HG03565 (cell line): Measurements from ENCODE around the gene NUP210L.
A peak's percentile ranks its signal among the peaks of the same experiment; 100 is the strongest.
"Not testable (repeated sequence)": the region's sequence is repeated elsewhere in the genome, so short reads cannot be mapped to it uniquely, and the experiment has no call there.

Source experiments
- ATAC-seq: cut with Tn5 transposase; IDR thresholded peaks from one replicate; pipeline ENCODE4 v1.9.1; 2021; ENCODE audit warnings: mild to moderate bottlenecking, moderate library complexity; ENCODE audit not compliant: unreplicated experiment

NUP210L gene

GRCh38 chr1:154170547-154171222 is 15.8 kb upstream of the NUP210L start:
- no peak for ATAC-seq

- no peak for ATAC-seq
Observed at GRCh38 chr1:154167461-154167860, 12.6 kb upstream of the NUP210L start.

- ATAC-seq: no peak
Observed at GRCh38 chr1:154166207-154166606, 11.3 kb upstream of the NUP210L start.

GRCh38 chr1:154159554-154159953 is 4.7 kb upstream of the NUP210L start:
- ATAC-seq: no peak

GRCh38 chr1:154158307-154159125 is 3.6 kb upstream of the NUP210L start:
- no peak for ATAC-seq

- ATAC-seq: peak; percentile 78
Observed at GRCh38 chr1:154157520-154158306, 2.8 kb upstream of the NUP210L start.

GRCh38 chr1:154155251-154155650 is 378 bp upstream of the NUP210L start:
- no peak for ATAC-seq

- no peak for ATAC-seq
Observed at GRCh38 chr1:154154053-154154452, 820 bp downstream of the NUP210L start.

- no peak for ATAC-seq
Observed at GRCh38 chr1:154151311-154151710, 3.6 kb downstream of the NUP210L start.

- no peak for ATAC-seq
Observed at GRCh38 chr1:154148807-154149206, 6.1 kb downstream of the NUP210L start.

- not testable (repeated sequence) for ATAC-seq
Observed at GRCh38 chr1:154147505-154147904, 7.4 kb downstream of the NUP210L start.

- ATAC-seq: no peak
Observed at GRCh38 chr1:154145986-154146385, 8.9 kb downstream of the NUP210L start.

- no peak for ATAC-seq
Observed at GRCh38 chr1:154142358-154142757, 12.5 kb downstream of the NUP210L start.

GRCh38 chr1:154141240-154141639 is 13.6 kb downstream of the NUP210L start:
- ATAC-seq: no peak

- no peak for ATAC-seq
Observed at GRCh38 chr1:154137888-154138287, 17.0 kb downstream of the NUP210L start.

- ATAC-seq: no peak
Observed at GRCh38 chr1:154133256-154133655, 21.6 kb downstream of the NUP210L start.

- ATAC-seq: no peak
Observed at GRCh38 chr1:154129391-154129970, 25.4 kb downstream of the NUP210L start.

GRCh38 chr1:154123205-154123604 is 31.7 kb downstream of the NUP210L start:
- not testable (repeated sequence) for ATAC-seq

GRCh38 chr1:154117642-154118041 is 37.2 kb downstream of the NUP210L start:
- no peak for ATAC-seq

- no peak for ATAC-seq
Observed at GRCh38 chr1:154115180-154115579, 39.7 kb downstream of the NUP210L start.

GRCh38 chr1:154104433-154105082 is 50.3 kb downstream of the NUP210L start:
- no peak for ATAC-seq
